K562 (cell line): Measurements from ENCODE around the gene SLC6A16. TPM values are rescaled to one million over a fixed set of nuclear protein-coding genes. Genes with fewer than 3 reads are reported as not detected.
A peak's percentile ranks its signal among the peaks of the same experiment; 100 is the strongest.
"Not testable (repeated sequence)": the region's sequence is repeated elsewhere in the genome, so short reads cannot be mapped to it uniquely, and the experiment has no call there.

Experiments used
- ATAC-seq: fragments of 200-7000 bp; cut with Tn5 transposase; 3 replicates; pipeline ENCODE4 v1.9.1; 2020; ENCODE audit warnings: moderate library complexity
- BruUV-seq: library from RNA; stranded (reverse); fragments of 400-500 nt; replicated peaks from 2 replicates; lab custom pipeline; 2021; lab: Mats Ljungman, UMichigan
- CTCF ChIA-PET: fragments of 300-600 bp; formaldehyde crosslinking; extraction: SDS; loops from one replicate; lab custom pipeline; 2021; ENCODE audit warnings: low intra/inter-chr PET ratio; lab: Yijun Ruan, JAX
- POLR2A ChIA-PET: fragments of 300-600, 350-650 bp; sonication (Branson Sonifier 250); formaldehyde crosslinking; extraction: SDS; loops from one replicate; lab custom pipeline; 2021; ENCODE audit warnings: antibody characterized with exemption, inconsistent platforms; lab: Yijun Ruan, JAX
- DNase-seq, 4 experiments: peaks; one replicate each; pipeline versions ENCODE4 v3.0.0 to v3.0.0-alpha.2; 2011 to 2018; ENCODE audit warnings: low spot score in 3 of 4, mixed read lengths in 3 of 4; ENCODE audit errors: extremely low read depth in 1 of 4
- FAIRE-seq: peaks from 2 replicates; lab custom pipeline; 2011; peaks lifted over from hg19 to GRCh38; lab: Jason Lieb, UNC
- H2AFZ ChIP-seq: 2 replicates; pipeline ENCODE4 v1.6.0; 2011; ENCODE audit warnings: low read depth, low read length, control low read depth, inconsistent platforms
- H3K27ac ChIP-seq: fragments of 200-600 bp; 3 replicates; pipeline ENCODE4 v1.8.0; 2011; ENCODE audit warnings: low read depth, mild to moderate bottlenecking, control low read depth, inconsistent platforms, low read length, moderate library complexity, mixed read lengths; ENCODE audit errors: extremely low read depth
- H3K27me3 ChIP-seq, 2 experiments: fragments of 300-600 bp in 1 of 2; 2 replicates in 1 of 2; 3 replicates in 1 of 2; pipeline versions ENCODE4 v1.6.0 to v1.8.0; 2011; ENCODE audit warnings: inconsistent platforms in 2 of 2, low read length in 2 of 2, mild to moderate bottlenecking in 1 of 2, mixed read lengths in 1 of 2, moderate library complexity in 1 of 2; ENCODE audit not compliant: control insufficient read depth in 2 of 2, insufficient read depth in 2 of 2
- H3K36me3 ChIP-seq: fragments of 300-600 bp; 3 replicates; pipeline ENCODE4 v1.8.0; 2011; ENCODE audit warnings: mild to moderate bottlenecking, low read length, inconsistent platforms; ENCODE audit not compliant: control insufficient read depth, insufficient read depth
- H3K4me1 ChIP-seq, 2 experiments: fragments of 200-600 bp in 1 of 2; replicated peaks in 1 of 2; 2 replicates in 1 of 2; 3 replicates in 1 of 2; pipeline versions ENCODE4 v1.5.1 to v1.8.0; 2011; ENCODE audit warnings: inconsistent platforms in 2 of 2, low read length in 2 of 2, mild to moderate bottlenecking in 1 of 2, mixed read lengths in 1 of 2, moderate library complexity in 1 of 2; ENCODE audit not compliant: control insufficient read depth in 2 of 2, insufficient read depth in 2 of 2
- H3K4me2 ChIP-seq: 2 replicates; pipeline ENCODE4 v1.6.1; 2011; ENCODE audit warnings: low read length, control low read depth, inconsistent platforms, mixed read lengths; ENCODE audit not compliant: insufficient read depth
- H3K4me3 ChIP-seq: fragments of 200-600 bp; sonication (generic), shearing (Covaris generic); 2 replicates; pipeline ENCODE4 v1.5.1; 2016; ENCODE audit warnings: control low read depth, inconsistent platforms
- H3K79me2 ChIP-seq: fragments of 200-600 bp; 3 replicates; pipeline ENCODE4 v1.8.0; 2011; ENCODE audit warnings: low read length, inconsistent platforms; ENCODE audit not compliant: control insufficient read depth, insufficient read depth
- H3K9ac ChIP-seq, 2 experiments: 2 replicates each; pipeline versions ENCODE4 v1.6.0 to v1.6.1; 2011; ENCODE audit warnings: low read depth in 2 of 2, low read length in 2 of 2, control low read depth in 1 of 2, inconsistent platforms in 1 of 2, mild to moderate bottlenecking in 1 of 2, mixed read lengths in 1 of 2; ENCODE audit not compliant: insufficient read depth in 1 of 2
- H3K9me1 ChIP-seq: one replicate; pipeline ENCODE4 v1.6.0; 2011; ENCODE audit warnings: inconsistent platforms, mild to moderate bottlenecking, low read length, moderate library complexity; ENCODE audit not compliant: control insufficient read depth, insufficient read depth
- H3K9me3 ChIP-seq: replicated peaks from 2 replicates; pipeline ENCODE4 v1.5.1; 2011; ENCODE audit warnings: low read depth, low read length, inconsistent platforms; ENCODE audit not compliant: control insufficient read depth, insufficient read depth
- H4K20me1 ChIP-seq: replicated peaks from 2 replicates; pipeline ENCODE4 v1.6.1; 2011; ENCODE audit warnings: low read length, inconsistent platforms, mixed read lengths; ENCODE audit not compliant: control insufficient read depth, insufficient read depth
- WGBS: fragments of 100-300 bp; shearing (Covaris generic); methylation state at CpG from one replicate; pipeline ENCODE4 v1.1.6; 2016; ENCODE audit warnings: low coverage, mixed read lengths; ENCODE audit not compliant: insufficient coverage; ENCODE audit errors: missing lambda C conversion rate; 5-methylcytosine and 5-hydroxymethylcytosine counted together
- in situ Hi-C: fragments of 300-500 bp; cut with MboI; formaldehyde crosslinking; loops from 4 replicates; pipeline ENCODE4 v1.15.0; 2018; ENCODE audit warnings: inconsistent platforms, mixed read lengths
- intact Hi-C: fragments of 100-400 bp; cut with micrococcal nuclease; formaldehyde crosslinking; loops from 2 replicates; pipeline ENCODE4 v1.14.2; 2022
- polyA plus RNA-seq, 8 experiments: library from polyadenylated mRNA; depleted of rRNA in 4 of 8; stranded (reverse) in 5 of 8; unstranded in 3 of 8; fragments of >200 nt; fragmentation: Nextera tagmentation in 2 of 8; fragmentation: Illumina TruSeq in 1 of 8; extraction: Ambion mirVana in 2 of 8; extraction: Trizol in 1 of 8; gene quantifications; 2 replicates each; pipeline versions ENCODE4 v1.2.1 to v1.2.3, GENCODE V29; 2011 to 2014; ENCODE audit warnings: inconsistent platforms in 1 of 8, missing spikeins in 1 of 8
- total RNA-seq, 7 experiments: library from RNA; depleted of rRNA in 6 of 7; stranded (reverse); fragments of >200 nt in 6 of 7; fragmentation: Illumina TruSeq in 2 of 7; extraction: Trizol in 2 of 7; gene quantifications; 2 replicates each; pipeline versions ENCODE4 v1.2.1 to v1.2.3, GENCODE V29; 2011 to 2021; ENCODE audit warnings: low replicate concordance in 1 of 7
- TF ChIP-seq, protein P1 (sequence below), 3 experiments: IDR thresholded peaks in 2 of 3; conservative IDR thresholded peaks in 1 of 3; 2 replicates each; pipeline ENCODE4 v1.5.1; 2011 to 2012; ENCODE audit warnings: low read length in 3 of 3, mild to moderate bottlenecking in 3 of 3, control low read depth in 2 of 3, improper control_type of control experiment in 1 of 3, inconsistent platforms in 1 of 3, low read depth in 1 of 3, mixed read lengths in 1 of 3, moderate library complexity in 1 of 3; ENCODE audit not compliant: insufficient read depth in 2 of 3

SLC6A16 gene
- total and polyA plus RNA-seq, 9 of the 15 experiments (the other 6 are each of a cell fraction or from before 2014, with no cell fraction given) = 0.05 to 0.95 (median 0.36) TPM

DNA sequence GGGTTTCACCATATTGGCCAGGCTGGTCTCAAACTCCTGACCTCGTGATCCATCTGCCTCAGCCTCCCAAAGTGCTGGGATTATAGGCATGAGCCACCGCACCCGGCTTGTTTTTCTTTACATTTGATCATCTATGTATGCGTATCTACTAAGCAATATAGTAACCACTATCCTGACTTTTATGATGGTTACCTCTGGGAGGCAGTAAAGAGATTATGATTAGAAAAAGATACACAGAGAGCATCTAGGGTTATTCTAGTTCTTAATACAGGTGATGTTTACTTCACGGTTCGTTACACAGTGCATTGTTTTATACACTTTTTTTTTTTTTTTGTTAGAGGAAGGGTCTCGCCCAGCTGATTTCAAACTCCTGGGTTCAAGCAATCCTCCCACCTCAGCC, 18.3 kb downstream of the SLC6A16 start:
- H3K4me2 ChIP-seq = not testable (repeated sequence)

More for the DNA sequence above, 18.3 kb downstream of the SLC6A16 start:
- H3K9me3 ChIP-seq, POLR2A ChIA-PET, H3K27ac ChIP-seq, H4K20me1 ChIP-seq, DNase-seq, H3K36me3 ChIP-seq, H3K27me3 ChIP-seq, FAIRE-seq, H3K4me3 ChIP-seq, H3K4me1 ChIP-seq, in situ Hi-C loops, H3K9ac ChIP-seq, H3K79me2 ChIP-seq, H2AFZ ChIP-seq, H3K9me1 ChIP-seq, BruUV-seq: not testable (repeated sequence)
- peak; percentile 60; the same call in 2 of the 3 replicates for ATAC-seq
- CTCF ChIA-PET = interaction anchor here (0.6 kb wide), 1 partner anchor 56 kb away, joined by 4 read pairs; no protein-coding TSS in a partner anchor
- WGBS = 18% methylated on average over 6 of the region's 7 CpGs
- TF ChIP-seq, protein P1, sequence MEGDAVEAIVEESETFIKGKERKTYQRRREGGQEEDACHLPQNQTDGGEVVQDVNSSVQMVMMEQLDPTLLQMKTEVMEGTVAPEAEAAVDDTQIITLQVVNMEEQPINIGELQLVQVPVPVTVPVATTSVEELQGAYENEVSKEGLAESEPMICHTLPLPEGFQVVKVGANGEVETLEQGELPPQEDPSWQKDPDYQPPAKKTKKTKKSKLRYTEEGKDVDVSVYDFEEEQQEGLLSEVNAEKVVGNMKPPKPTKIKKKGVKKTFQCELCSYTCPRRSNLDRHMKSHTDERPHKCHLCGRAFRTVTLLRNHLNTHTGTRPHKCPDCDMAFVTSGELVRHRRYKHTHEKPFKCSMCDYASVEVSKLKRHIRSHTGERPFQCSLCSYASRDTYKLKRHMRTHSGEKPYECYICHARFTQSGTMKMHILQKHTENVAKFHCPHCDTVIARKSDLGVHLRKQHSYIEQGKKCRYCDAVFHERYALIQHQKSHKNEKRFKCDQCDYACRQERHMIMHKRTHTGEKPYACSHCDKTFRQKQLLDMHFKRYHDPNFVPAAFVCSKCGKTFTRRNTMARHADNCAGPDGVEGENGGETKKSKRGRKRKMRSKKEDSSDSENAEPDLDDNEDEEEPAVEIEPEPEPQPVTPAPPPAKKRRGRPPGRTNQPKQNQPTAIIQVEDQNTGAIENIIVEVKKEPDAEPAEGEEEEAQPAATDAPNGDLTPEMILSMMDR (IDR thresholded peaks at IDR 0.05 in 2 of 3, conservative IDR thresholded peaks at IDR 0.05 in 1 of 3; ENCODE audit: insufficient read depth in 2 of 3, low read depth in 1 of 3, low read length in 3 of 3) = peak in 1 of 3 experiments; percentile 13; a peak in 2 of 6 replicates
- intact Hi-C loops = loop anchor here (10.0 kb wide), 1 partner anchor 82 kb away; no protein-coding TSS in a partner anchor
